HEK293 (cell line): ENCODE data around the gene ZNF32.

Experiments
- AEBP2 ChIP-seq: fragments of 450-650 bp; formaldehyde crosslinking; IDR thresholded peaks from 2 replicates; pipeline ENCODE4 v1.5.1; 2016; ENCODE audit warnings: missing biosample characterization, missing genetic modification characterization, borderline replicate concordance
- GLI4 ChIP-seq: fragments of 450-650 bp; formaldehyde crosslinking; IDR thresholded peaks from 2 replicates; pipeline ENCODE4 v1.5.1; 2016; ENCODE audit warnings: missing biosample characterization, missing genetic modification characterization
- INSM2 ChIP-seq: fragments of 450-650 bp; formaldehyde crosslinking; IDR thresholded peaks from 2 replicates; pipeline ENCODE4 v1.5.1; 2016; ENCODE audit warnings: missing biosample characterization, missing genetic modification characterization
- KLF7 ChIP-seq: fragments of 450-650 bp; formaldehyde crosslinking; IDR thresholded peaks from 2 replicates; pipeline ENCODE4 v1.5.1; 2016; ENCODE audit warnings: missing biosample characterization, missing genetic modification characterization, borderline replicate concordance
- PRDM10 ChIP-seq: fragments of 450-650 bp; formaldehyde crosslinking; IDR thresholded peaks from 2 replicates; pipeline ENCODE4 v1.5.1; 2016; ENCODE audit warnings: missing biosample characterization, missing genetic modification characterization
- SP7 ChIP-seq: fragments of 450-650 bp; formaldehyde crosslinking; IDR thresholded peaks from 2 replicates; pipeline ENCODE4 v1.5.1; 2016; ENCODE audit warnings: missing biosample characterization, missing genetic modification characterization
- YY1 ChIP-seq: fragments of 450-650 bp; formaldehyde crosslinking; IDR thresholded peaks from 2 replicates; pipeline ENCODE4 v1.5.1; 2018; ENCODE audit warnings: missing biosample characterization, missing genetic modification characterization
- ZBTB17 ChIP-seq: fragments of 450-650 bp; formaldehyde crosslinking; IDR thresholded peaks from 2 replicates; pipeline ENCODE4 v1.5.1; 2016; ENCODE audit warnings: missing biosample characterization, missing genetic modification characterization
- ZBTB48 ChIP-seq: fragments of 450-650 bp; formaldehyde crosslinking; IDR thresholded peaks from 2 replicates; pipeline ENCODE4 v1.5.1; 2016; ENCODE audit warnings: missing biosample characterization, missing genetic modification characterization
- ZBTB8A ChIP-seq: fragments of 450-650 bp; formaldehyde crosslinking; IDR thresholded peaks from 2 replicates; pipeline ENCODE4 v1.5.1; 2016; ENCODE audit warnings: missing biosample characterization, missing genetic modification characterization
- ZFHX2 ChIP-seq: fragments of 450-650 bp; formaldehyde crosslinking; conservative IDR thresholded peaks from 2 replicates; pipeline ENCODE4 v1.5.1; 2016; ENCODE audit warnings: missing biosample characterization, missing genetic modification characterization
- ZNF175 ChIP-seq: fragments of 450-650 bp; formaldehyde crosslinking; IDR thresholded peaks from 2 replicates; pipeline ENCODE4 v1.5.1; 2016; ENCODE audit warnings: missing biosample characterization, missing genetic modification characterization
- ZNF18 ChIP-seq: fragments of 450-650 bp; formaldehyde crosslinking; IDR thresholded peaks from 2 replicates; pipeline ENCODE4 v1.5.1; 2016; ENCODE audit warnings: missing biosample characterization, missing genetic modification characterization
- ZNF184 ChIP-seq: fragments of 450-650 bp; IDR thresholded peaks from 2 replicates; pipeline ENCODE4 v1.5.1; 2018; ENCODE audit warnings: missing biosample characterization, mild to moderate bottlenecking, missing genetic modification characterization
- ZNF2 ChIP-seq: fragments of 450-650 bp; formaldehyde crosslinking; IDR thresholded peaks from 2 replicates; pipeline ENCODE4 v1.5.1; 2016; ENCODE audit warnings: missing biosample characterization, missing genetic modification characterization
- ZNF211 ChIP-seq: fragments of 450-650 bp; formaldehyde crosslinking; IDR thresholded peaks from 2 replicates; pipeline ENCODE4 v1.5.1; 2016; ENCODE audit warnings: low read depth, missing biosample characterization, missing genetic modification characterization
- ZNF221 ChIP-seq: fragments of 450-650 bp; formaldehyde crosslinking; IDR thresholded peaks from 2 replicates; pipeline ENCODE4 v1.5.1; 2017; ENCODE audit warnings: missing biosample characterization, missing genetic modification characterization, borderline replicate concordance
- ZNF248 ChIP-seq: fragments of 450-650 bp; formaldehyde crosslinking; IDR thresholded peaks from 2 replicates; pipeline ENCODE4 v1.5.1; 2017; ENCODE audit warnings: missing biosample characterization, missing genetic modification characterization
- ZNF292 ChIP-seq: fragments of 450-650 bp; formaldehyde crosslinking; IDR thresholded peaks from 2 replicates; pipeline ENCODE4 v1.5.1; 2016; ENCODE audit warnings: low read depth, missing biosample characterization, missing genetic modification characterization, borderline replicate concordance
- ZNF362 ChIP-seq: fragments of 450-650 bp; formaldehyde crosslinking; IDR thresholded peaks from 2 replicates; pipeline ENCODE4 v1.5.1; 2016; ENCODE audit warnings: missing biosample characterization, missing genetic modification characterization
- ZNF394 ChIP-seq: fragments of 450-650 bp; formaldehyde crosslinking; IDR thresholded peaks from 2 replicates; pipeline ENCODE4 v1.5.1; 2016; ENCODE audit warnings: missing biosample characterization, missing genetic modification characterization, mild to moderate bottlenecking, moderate library complexity, borderline replicate concordance
- ZNF488 ChIP-seq: fragments of 450-650 bp; formaldehyde crosslinking; IDR thresholded peaks from 2 replicates; pipeline ENCODE4 v1.5.1; 2016; ENCODE audit warnings: missing biosample characterization, missing genetic modification characterization
- ZNF521 ChIP-seq: fragments of 450-650 bp; formaldehyde crosslinking; IDR thresholded peaks from 2 replicates; pipeline ENCODE4 v1.5.1; 2017; ENCODE audit warnings: missing biosample characterization, mild to moderate bottlenecking, missing genetic modification characterization
- ZNF558 ChIP-seq: fragments of 450-650 bp; formaldehyde crosslinking; IDR thresholded peaks from 2 replicates; pipeline ENCODE4 v1.5.1; 2016; ENCODE audit warnings: missing biosample characterization, missing genetic modification characterization
- ZNF585B ChIP-seq: fragments of 450-650 bp; formaldehyde crosslinking; IDR thresholded peaks from 2 replicates; pipeline ENCODE4 v1.5.1; 2016; ENCODE audit warnings: missing biosample characterization, missing genetic modification characterization
- ZNF658 ChIP-seq: fragments of 450-650 bp; formaldehyde crosslinking; IDR thresholded peaks from 2 replicates; pipeline ENCODE4; 2016; ENCODE audit warnings: missing biosample characterization, missing genetic modification characterization
- ZNF660 ChIP-seq: fragments of 450-650 bp; IDR thresholded peaks from 2 replicates; pipeline ENCODE4 v1.5.1; 2018; ENCODE audit warnings: missing biosample characterization, mild to moderate bottlenecking, missing genetic modification characterization
- ZNF677 ChIP-seq: fragments of 450-650 bp; IDR thresholded peaks from 2 replicates; pipeline ENCODE4 v1.5.0; 2018; ENCODE audit warnings: missing biosample characterization, mild to moderate bottlenecking, missing genetic modification characterization, moderate library complexity
- ZNF843 ChIP-seq: fragments of 450-650 bp; formaldehyde crosslinking; IDR thresholded peaks from 2 replicates; pipeline ENCODE4 v1.5.1; 2016; ENCODE audit warnings: missing biosample characterization, missing genetic modification characterization
- ZSCAN16 ChIP-seq: fragments of 450-650 bp; formaldehyde crosslinking; IDR thresholded peaks from 2 replicates; pipeline ENCODE4 v1.5.1; 2016; ENCODE audit warnings: missing biosample characterization, missing genetic modification characterization
- ZXDB ChIP-seq: fragments of 450-650 bp; formaldehyde crosslinking; IDR thresholded peaks from 2 replicates; pipeline ENCODE4 v1.5.1; 2016; ENCODE audit warnings: missing biosample characterization, missing genetic modification characterization

ZNF32 gene

GRCh38 chr10:43648398-43649184 lies at the start of gene ZNF32 (continued):
- TF ChIP-seq PRDM10 (tag by site-specific recombination) (no peak), ZNF488 (tag by site-specific recombination) (no peak), ZNF394 (tag by site-specific recombination) (no peak), SP7 (tag by site-specific recombination) (no peak), ZBTB8A (peak; percentile 38; the same call in 1 of the 2 replicates), ZNF2 (no peak), ZNF521 (tag by site-specific recombination) (no peak), ZFHX2 (tag by site-specific recombination) (peak; percentile 67), ZNF362 (tag by site-specific recombination) (no peak), ZSCAN16 (tag by site-specific recombination) (no peak), ZNF248 (no peak), ZNF660 (tag by site-specific recombination) (0 out of 2 replicates have a peak, but pooled peaks have one; percentile 32), ZNF211 (no peak), KLF7 (tag by site-specific recombination) (no peak), ZNF18 (tag by site-specific recombination) (no peak), ZNF221 (no peak), ZNF292 (tag by site-specific recombination) (no peak), ZBTB17 (tag by site-specific recombination) (0 out of 2 replicates have a peak, but pooled peaks have one; percentile 38), ZNF843 (tag by site-specific recombination) (no peak), ZBTB48 (tag by site-specific recombination) (peak; percentile 89), AEBP2 (tag by site-specific recombination) (no peak), INSM2 (tag by site-specific recombination) (no peak), ZNF184 (tag by site-specific recombination) (no peak), ZNF658 (tag by site-specific recombination) (no peak), ZXDB (tag by site-specific recombination) (peak; percentile 68), YY1 (tag by site-specific recombination) (no peak), ZNF558 (no peak), ZNF175 (tag by site-specific recombination) (no peak), ZNF677 (no peak), ZNF585B (tag by site-specific recombination) (no peak), GLI4 (no peak)
